Adrenal gland (tissue), 12 donors: ENCODE data around the gene FOLR2. TPM values are rescaled to one million over a fixed set of nuclear protein-coding genes. Genes with fewer than 3 reads are reported as not detected.
"Not testable (repeated sequence)": the region's sequence is repeated elsewhere in the genome, so short reads cannot be mapped to it uniquely, and the experiment has no call there.

Experiments
- DNase-seq, 7 donors: peaks; one replicate each; pipeline ENCODE4 v3.0.0-alpha.2; 2019 to 2020
- H3K27ac ChIP-seq, 5 donors: fragments of 200-600 bp; sonication (generic) in 4 of 5; 1 replicate in 3 of 5; 2 replicates in 2 of 5; pipeline versions ENCODE4 v1.5.1 to v1.8.0; 2016 to 2020; ENCODE audit warnings: mild to moderate bottlenecking in 1 of 5
- H3K27me3 ChIP-seq: fragments of 200-600 bp; 2 replicates; pipeline ENCODE4 v1.8.0; 2021
- H3K36me3 ChIP-seq, 2 donors: fragments of 200-600 bp; replicated peaks in 1 of 2; 1 replicate in 1 of 2; 2 replicates in 1 of 2; pipeline versions ENCODE4 v1.5.1 to v1.8.0; 2018 to 2022
- H3K4me1 ChIP-seq, 2 donors: fragments of 200-600 bp; replicated peaks in 1 of 2; 1 replicate in 1 of 2; 2 replicates in 1 of 2; pipeline versions ENCODE4 v1.5.1 to v1.8.0; 2018 to 2021
- H3K4me3 ChIP-seq, 4 donors: fragments of 200-600 bp; sonication (generic) in 3 of 4; one replicate each; pipeline ENCODE4 v1.5.1; 2016 to 2018
- H3K9me3 ChIP-seq, 3 donors: fragments of 200-600 bp; sonication (generic) in 1 of 3; replicated peaks in 1 of 3; 1 replicate in 2 of 3; 2 replicates in 1 of 3; pipeline versions ENCODE4 v1.5.1 to v1.8.0; 2016 to 2021
- CTCF ChIP-seq, 6 experiments: fragments of 450-650 bp in 4 of 6; fragments of 200-600 bp in 2 of 6; sonication (generic) in 1 of 6; IDR thresholded peaks; 1 replicate in 5 of 6; 2 replicates in 1 of 6; pipeline versions ENCODE4 v1.5.1 to v1.8.0; 2016 to 2021; ENCODE audit warnings: antibody characterized with exemption in 6 of 6, mild to moderate bottlenecking in 2 of 6, moderate library complexity in 1 of 6
- POLR2A ChIP-seq, 2 donors: fragments of 450-650 bp; IDR thresholded peaks; one replicate each; pipeline ENCODE4 v1.6.1; 2017; ENCODE audit warnings: antibody characterized with exemption in 2 of 2, mild to moderate bottlenecking in 2 of 2, moderate library complexity in 1 of 2
- WGBS, 4 donors: extraction: QIAGEN DNeasy Blood & Tissue Kit in 2 of 4; methylation state at CpG; one replicate each; pipeline versions ENCODE4 v1.1.5 to v1.1.7; 2013 to 2017; 5-methylcytosine and 5-hydroxymethylcytosine counted together
- intact Hi-C, 2 donors: fragments of 100-400 bp; cut with DNase I; formaldehyde crosslinking; loops; one replicate each; pipeline versions ENCODE4 v1.14.1 to v1.15.0; 2022 to 2023
- polyA plus RNA-seq, 3 donors: library from polyadenylated mRNA; stranded (reverse); fragments of 200-250 nt in 2 of 3; fragments of 350-450 nt in 1 of 3; fragmentation: Illumina TruSeq in 1 of 3; extraction: RNeasy Lipid Tissue Mini Kit (QIAGEN cat#74804) in 1 of 3; gene quantifications; one replicate each; pipeline ENCODE4 v1.2.3, GENCODE V29; 2013 to 2014
- total RNA-seq, 9 donors: library from RNA; depleted of rRNA in 4 of 9; stranded (reverse); fragments of >200 nt in 4 of 9; fragments of 120-200 nt in 1 of 9; fragmentation: NEBNext Ultra II Directional in 1 of 9; extraction: Animal tissue kit (Norgen Biotek cat#: 25700) in 1 of 9; gene quantifications; one replicate each; pipeline versions ENCODE4 v1.1.0 to v1.2.4, GENCODE V29; 2013 to 2023
- donor health status: healthy with polysubstance abuse.
- donor health status: Bipolar disorder and iron deficiency.
- donor health status: DM: yes; HTN: yes; CAD: no.
- donor health status: DM: no; HTN: no; CAD: no.
- donor health status: DM: no; HTN: no; CAD: no.
- donor health status: DM: yes; HTN: yes; CAD: no.

Gene FOLR2
- total and polyA plus RNA-seq, 12 donors: 6.9 to 221 (median 62.3) TPM

- no peak overlapping the region for H3K27ac ChIP-seq
- intact Hi-C loops: no loop called here
- H3K4me3 ChIP-seq: no peak overlapping the region
- no peak for TF ChIP-seq POLR2A (IDR thresholded peaks at IDR 0.05)
- TF ChIP-seq CTCF (IDR thresholded peaks at IDR 0.05): no peak
- no peaks in the 10 kb centered on the region for H3K36me3 ChIP-seq
- no peaks in the 10 kb centered on the region for H3K9me3 ChIP-seq
- no peaks in the 10 kb centered on the region for H3K27me3 ChIP-seq
- 71 to 80% (median 76%) methylated on average over 11 to 12 of the region's 12 CpGs for WGBS, 4 donors
- H3K4me1 ChIP-seq: no peaks in the 10 kb centered on the region
- peak in 2 of 7 donors; percentile 26 to 42 for DNase-seq
These were observed 20.9 kb upstream of the FOLR2 start for GRCh38 chr11:72195518-72196270.

GRCh38 chr11:72201445-72201844 lies 15.1 kb upstream of the FOLR2 start:
- H3K27me3 ChIP-seq, H3K9me3 ChIP-seq, intact Hi-C loops, H3K36me3 ChIP-seq, H3K4me1 ChIP-seq, H3K27ac ChIP-seq, H3K4me3 ChIP-seq, DNase-seq: not testable (repeated sequence)
- 85 to 93% (median 90%) methylated on average over 34 to 43 of the region's 43 CpGs for WGBS, 4 donors

DNA sequence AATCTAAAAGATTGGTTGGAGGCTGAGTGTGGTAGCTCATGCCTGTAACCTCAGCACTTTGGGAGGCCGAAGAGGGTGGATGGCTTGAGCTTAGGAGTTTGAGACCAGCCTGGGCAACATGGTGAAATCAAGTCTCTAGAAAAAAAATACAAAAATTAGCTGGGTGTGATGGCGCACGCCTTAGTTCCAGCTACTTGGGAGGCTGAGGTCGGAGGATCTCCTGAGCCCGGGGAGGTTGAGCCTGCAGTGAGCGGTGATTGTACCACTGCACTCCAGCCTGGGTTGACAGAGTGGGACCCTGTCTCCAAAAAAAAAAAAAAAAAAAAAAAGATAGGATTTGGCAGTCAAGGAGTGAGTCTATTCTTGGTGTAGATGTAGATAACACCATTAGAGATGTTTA lies 14.0 kb upstream of the FOLR2 start:
- no peaks in the 10 kb centered on the region for H3K36me3 ChIP-seq
- no peak for TF ChIP-seq POLR2A (IDR thresholded peaks at IDR 0.05)
- no peak for TF ChIP-seq CTCF (IDR thresholded peaks at IDR 0.05)
- no peak overlapping the region for H3K4me3 ChIP-seq
- intact Hi-C loops: no loop called here
- no peaks in the 10 kb centered on the region for H3K9me3 ChIP-seq
- no peak overlapping the region for H3K27ac ChIP-seq
- H3K4me1 ChIP-seq: no peaks in the 10 kb centered on the region
- H3K27me3 ChIP-seq: no peaks in the 10 kb centered on the region
- DNase-seq: no peak
- 93 to 98% (median 98%) methylated on average over 6 of the region's 6 CpGs for WGBS, 4 donors

DNA sequence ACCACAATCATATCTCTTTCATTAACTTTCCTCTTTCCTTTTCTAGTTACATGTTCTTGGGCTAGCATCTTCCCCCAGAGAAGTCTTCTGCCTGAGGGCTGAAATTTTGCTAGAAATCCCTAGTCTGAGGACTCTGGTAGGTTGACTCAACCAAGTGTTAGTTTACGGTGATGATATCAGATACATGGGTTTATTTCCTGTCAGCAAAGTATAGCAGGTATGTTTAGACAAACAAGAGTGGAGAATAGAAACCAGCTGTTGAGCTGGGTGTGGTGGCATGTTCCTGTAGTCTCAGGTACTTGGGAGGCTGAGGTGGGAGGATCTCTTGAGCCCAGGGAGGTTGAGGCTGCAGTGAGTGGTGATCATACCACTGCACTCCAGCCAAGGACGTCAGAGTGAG lies 13.4 kb upstream of the FOLR2 start:
- H3K36me3 ChIP-seq: no peaks in the 10 kb centered on the region
- 69 to 75% (median 72%) methylated on average over 2 of the region's 2 CpGs for WGBS, 4 donors
- TF ChIP-seq POLR2A (IDR thresholded peaks at IDR 0.05) (no peak), CTCF (IDR thresholded peaks at IDR 0.05) (no peak)
- H3K4me3 ChIP-seq: no peak overlapping the region
- H3K27ac ChIP-seq: no peak overlapping the region
- no peaks in the 10 kb centered on the region for H3K4me1 ChIP-seq
- intact Hi-C loops: no loop called here
- no peaks in the 10 kb centered on the region for H3K27me3 ChIP-seq
- no peak for DNase-seq
- H3K9me3 ChIP-seq: no peaks in the 10 kb centered on the region

- Histone ChIP-seq H3K4me1 (no peaks in the 10 kb centered on the region), H3K9me3 (no peaks in the 10 kb centered on the region), H3K27me3 (no peaks in the 10 kb centered on the region), H3K36me3 (no peaks in the 10 kb centered on the region), H3K27ac (no peak overlapping the region), H3K4me3 (no peak overlapping the region)
- TF ChIP-seq CTCF (IDR thresholded peaks at IDR 0.05) (no peak), POLR2A (IDR thresholded peaks at IDR 0.05) (no peak)
- intact Hi-C loops: no loop called here
- no peak for DNase-seq
These were observed 11.7 kb upstream of the FOLR2 start for GRCh38 chr11:72204886-72205285.

DNA sequence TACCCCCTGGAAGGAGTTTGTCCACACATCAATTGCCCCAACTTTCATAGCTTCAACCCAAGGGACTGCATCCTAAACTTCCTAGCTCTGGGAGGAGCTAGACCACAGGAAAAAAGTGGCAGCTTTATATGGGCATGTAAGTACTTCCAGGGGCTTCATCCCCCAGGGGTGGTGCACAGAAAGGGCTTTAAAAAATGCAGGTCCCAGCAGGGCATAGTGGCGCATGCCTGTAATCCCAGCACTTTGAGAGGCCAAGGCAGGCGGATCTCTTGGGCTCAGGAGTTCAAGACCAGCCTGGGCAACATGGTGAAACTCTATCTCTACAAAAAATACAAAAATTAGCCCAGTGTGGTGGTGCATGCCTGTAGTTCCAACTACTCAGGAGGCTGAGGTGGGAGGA lies 9.8 kb upstream of the FOLR2 start:
- H3K36me3 ChIP-seq, H3K4me1 ChIP-seq, H3K27ac ChIP-seq, H3K27me3 ChIP-seq, H3K4me3 ChIP-seq, H3K9me3 ChIP-seq, intact Hi-C loops: not testable (repeated sequence)
- DNase-seq: peak in 1 of 7 donors; percentile 5
- 79 to 100% (median 89%) methylated on average over 2 of the region's 2 CpGs for WGBS, 4 donors
